Stimulated activated CD4-positive, alpha-beta T cell treated with anti-CD3 and anti-CD28 coated beads, Interleukin-2, amount 100 ng/mL, for 24 hours (primary cell): Measurements from ENCODE around the gene DNASE2B.

Source experiments
- DNase-seq, 2 donors: peaks; one replicate each; pipeline ENCODE4 v3.0.0-alpha.2; 2020

Gene DNASE2B

GRCh38 chr1:84398175-84399155, at the start of gene DNASE2B:
TSS of gene DNASE2B (plus strand) at chr1:84398484. CDS start at chr1:84398565, 81 bp downstream.
- DNase-seq, result no peak

GRCh38 chr1:84348759-84349158, 49.5 kb upstream of the DNASE2B start:
- DNase-seq, result no peak

GRCh38 chr1:84350104-84350503, 48.2 kb upstream of the DNASE2B start:
- DNase-seq, result no peak

- no peak for DNase-seq
Measured at GRCh38 chr1:84350550-84350949, 47.7 kb upstream of the DNASE2B start.

- DNase-seq, result no peak
Measured at GRCh38 chr1:84352298-84353106, 45.8 kb upstream of the DNASE2B start.

GRCh38 chr1:84353695-84354094, 44.6 kb upstream of the DNASE2B start:
- no peak for DNase-seq

- no peak for DNase-seq
Measured at GRCh38 chr1:84355556-84355955, 42.7 kb upstream of the DNASE2B start.

- no peak for DNase-seq
Measured at GRCh38 chr1:84356881-84357280, 41.4 kb upstream of the DNASE2B start.

GRCh38 chr1:84358695-84359094, 39.6 kb upstream of the DNASE2B start:
- no peak for DNase-seq

GRCh38 chr1:84360316-84360715, 38.0 kb upstream of the DNASE2B start:
- no peak for DNase-seq

GRCh38 chr1:84361796-84362195, 36.5 kb upstream of the DNASE2B start:
- DNase-seq, result no peak

- DNase-seq, result no peak
Measured at GRCh38 chr1:84363019-84363418, 35.3 kb upstream of the DNASE2B start.

GRCh38 chr1:84363622-84364021, 34.7 kb upstream of the DNASE2B start:
- DNase-seq, result no peak

- no peak for DNase-seq
Measured at GRCh38 chr1:84365225-84366221, 32.8 kb upstream of the DNASE2B start.

GRCh38 chr1:84366786-84367185, 31.5 kb upstream of the DNASE2B start:
- DNase-seq, result no peak

GRCh38 chr1:84367219-84367618, 31.1 kb upstream of the DNASE2B start:
- DNase-seq, result no peak

- DNase-seq, result no peak
Measured at GRCh38 chr1:84368441-84368840, 29.8 kb upstream of the DNASE2B start.

GRCh38 chr1:84370266-84370665, 28.0 kb upstream of the DNASE2B start:
- no peak for DNase-seq

- no peak for DNase-seq
Measured at GRCh38 chr1:84370831-84371394, 27.4 kb upstream of the DNASE2B start.

GRCh38 chr1:84373436-84374141, 24.7 kb upstream of the DNASE2B start:
- no peak for DNase-seq

- no peak for DNase-seq
Measured at GRCh38 chr1:84374991-84375696, 23.1 kb upstream of the DNASE2B start.
